ENCODE data around the gene SHD.

GRCh38 chr19:4268816-4269430 is 10.1 kb upstream of the SHD start:
- no peak for TF ChIP-seq POLR2A (IDR thresholded peaks at IDR 0.05; ENCODE audit: low read depth, low read length)
- TF ChIP-seq TAF1 (IDR thresholded peaks at IDR 0.05; ENCODE audit: low read depth, low read length): no peak
- TF ChIP-seq POLR2AphosphoS5 (IDR thresholded peaks at IDR 0.05; ENCODE audit: low read depth, low read length): no peak
- TF ChIP-seq SPI1 (IDR thresholded peaks at IDR 0.05; ENCODE audit: low read depth, low read length): no peak
- TF ChIP-seq POU2F2 (IDR thresholded peaks at IDR 0.05; ENCODE audit: low read depth, low read length): no peak
- no peak for TF ChIP-seq PAX5 (IDR thresholded peaks at IDR 0.05; ENCODE audit: insufficient read depth, low read length, severe bottlenecking)

Measured in GM12891 (cell line).